ENCODE data around the gene ZNF214.

- TF ChIP-seq CTCF (conservative IDR thresholded peaks at IDR 0.05 in 1 of 2, IDR thresholded peaks at IDR 0.05 in 1 of 2; ENCODE audit: extremely low read depth in 1 of 2, insufficient read depth in 1 of 2, low read depth in 1 of 2, low read length in 2 of 2): no peak
- no peak for TF ChIP-seq EZH2 (IDR thresholded peaks at IDR 0.05; ENCODE audit: borderline replicate concordance, low read length)
Observed at GRCh38 chr11:7062534-7062933, 42.4 kb upstream of the ZNF214 start.

All from mammary epithelial cell (primary cell).